SKM-1 (cell line): ENCODE measurements around the gene NSMF.
"Not testable (repeated sequence)": the region's sequence is repeated elsewhere in the genome, so short reads cannot be mapped to it uniquely, and the experiment has no call there.

Experiments
- DNase-seq: peaks from one replicate; lab custom pipeline; 2025; ENCODE audit not compliant: unreplicated experiment; lab: John Stamatoyannopoulos, UW

The NSMF gene

GRCh38 chr9:137416006-137416562, 43.0 kb downstream of the NSMF start:
- no peak for DNase-seq

DNA sequence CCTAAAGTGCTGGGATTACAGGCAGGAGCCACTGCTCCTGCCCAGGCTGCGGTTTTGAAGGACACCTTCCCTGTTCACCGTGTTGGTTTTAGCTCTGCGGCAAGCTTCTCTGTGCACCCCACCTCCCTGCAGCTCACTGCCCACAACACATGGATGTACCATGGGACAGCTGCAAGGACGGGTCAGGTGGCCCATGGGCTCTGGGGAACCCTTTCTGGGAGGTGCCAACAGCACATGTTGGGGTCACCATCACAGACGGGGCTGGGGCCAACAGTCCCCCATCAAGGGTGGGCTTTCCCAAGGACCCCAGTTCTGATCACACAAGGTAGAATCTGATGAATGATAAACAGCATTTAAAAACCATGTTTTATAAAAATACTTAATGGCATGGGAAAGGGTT, 43.7 kb downstream of the NSMF start:
- DNase-seq = no peak

- DNase-seq = no peak
These were observed 46.7 kb downstream of the NSMF start for GRCh38 chr9:137412431-137412830.

GRCh38 chr9:137411645-137412380, 47.3 kb downstream of the NSMF start:
- DNase-seq = peak; percentile 15

GRCh38 chr9:137411260-137411644, 47.9 kb downstream of the NSMF start:
- DNase-seq = no peak

- no peak for DNase-seq
These were observed 48.3 kb downstream of the NSMF start for GRCh38 chr9:137410891-137411249.

DNA sequence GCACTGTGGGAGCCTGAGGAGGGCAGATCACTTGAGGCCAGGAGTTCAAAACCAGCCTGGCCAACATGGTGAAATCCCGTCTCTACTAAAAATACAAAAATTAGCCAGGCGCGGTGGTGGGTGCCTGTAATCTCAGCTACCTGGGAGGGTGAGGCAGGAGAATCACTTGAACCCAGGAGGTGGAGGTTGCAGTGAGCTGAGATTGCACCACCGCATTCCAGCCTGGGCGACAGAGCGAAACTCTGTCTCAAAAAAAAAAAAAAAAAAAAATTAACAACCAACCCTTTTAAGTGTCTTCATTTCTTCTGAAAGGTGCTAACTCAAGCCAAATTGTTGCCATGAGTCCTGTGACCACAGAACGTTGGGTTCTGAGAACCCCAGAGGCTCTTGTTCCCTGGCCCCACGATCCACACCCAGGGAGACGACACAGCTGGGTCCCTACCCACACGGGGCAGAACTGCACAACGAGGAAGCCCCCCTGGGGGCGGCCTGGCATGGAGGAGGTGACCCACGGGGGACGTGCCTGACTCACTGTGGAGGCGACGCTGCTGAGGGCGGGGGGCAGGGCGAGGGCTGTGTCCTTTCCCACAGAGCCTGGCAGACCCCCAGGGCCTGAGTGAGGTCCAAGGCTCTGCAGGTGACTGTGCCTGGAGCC, 48.8 kb downstream of the NSMF start:
- DNase-seq = not testable (repeated sequence)

DNA sequence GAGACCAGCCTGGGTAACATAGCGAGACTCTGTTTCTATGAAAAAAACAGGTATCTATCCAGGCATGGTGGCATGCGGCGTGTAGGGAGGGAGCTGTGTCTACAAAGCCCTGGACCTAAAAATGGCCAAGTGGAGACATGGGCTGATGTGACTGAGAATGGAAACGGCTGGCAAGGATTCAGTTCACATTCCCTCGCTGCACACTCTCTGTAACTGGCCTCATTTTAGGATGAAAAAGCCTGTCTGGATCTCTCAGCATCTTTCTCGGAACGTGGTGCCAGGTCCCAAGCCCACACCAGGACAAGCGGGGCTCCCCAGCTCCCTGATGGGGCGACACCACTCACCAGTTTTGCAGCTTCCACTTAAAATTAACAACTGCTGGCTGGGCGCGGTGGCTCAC, 49.6 kb downstream of the NSMF start:
- no peak for DNase-seq

- no peak for DNase-seq
These were observed 50.3 kb downstream of the NSMF start for GRCh38 chr9:137408651-137409405.

GRCh38 chr9:137407590-137408300, 51.4 kb downstream of the NSMF start:
- no peak for DNase-seq

DNA sequence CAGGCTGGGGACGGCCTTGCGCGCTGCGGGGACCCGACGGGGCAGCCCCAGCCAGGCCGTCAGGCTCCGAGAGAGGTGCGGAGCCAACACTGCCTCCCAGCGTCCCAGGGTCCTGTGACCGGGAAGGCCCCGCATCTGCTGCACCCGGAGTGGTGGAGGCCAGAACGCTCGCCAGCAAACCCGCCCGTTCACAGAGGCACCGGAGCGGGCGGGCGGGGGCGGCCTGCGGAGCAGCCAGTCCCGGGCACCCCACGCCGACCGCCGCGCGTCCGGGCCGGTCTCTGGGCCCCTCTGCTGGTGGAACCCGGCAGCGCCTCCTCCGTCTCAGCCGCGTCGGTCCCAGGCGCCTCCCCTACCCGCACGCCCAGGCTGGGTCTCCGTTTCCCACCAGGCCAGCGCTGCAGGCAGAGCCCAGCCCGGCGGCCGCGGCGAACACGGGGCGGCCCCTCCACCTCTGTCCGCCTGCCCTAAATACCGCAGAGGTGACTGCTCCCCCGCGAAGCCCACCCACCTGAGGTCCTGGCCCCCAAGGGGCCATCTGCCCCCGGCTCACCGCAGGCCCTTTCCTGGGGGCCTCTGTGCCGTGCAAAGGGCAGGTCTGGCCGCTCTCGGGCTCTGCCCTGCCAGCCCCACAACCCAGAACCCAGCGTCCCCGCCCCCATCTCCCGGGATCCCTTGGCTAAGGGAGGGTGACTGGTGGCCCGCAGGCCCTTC, 52.1 kb downstream of the NSMF start:
- no peak for DNase-seq

GRCh38 chr9:137406085-137406760, 52.9 kb downstream of the NSMF start:
- DNase-seq = no peak

- no peak for DNase-seq
These were observed 53.5 kb downstream of the NSMF start for GRCh38 chr9:137405677-137406081.

- DNase-seq = no peak
These were observed 54.1 kb downstream of the NSMF start for GRCh38 chr9:137404961-137405567.

GRCh38 chr9:137403269-137403668, 55.9 kb downstream of the NSMF start:
- no peak for DNase-seq

GRCh38 chr9:137402746-137403145, 56.4 kb downstream of the NSMF start:
- DNase-seq = no peak

DNA sequence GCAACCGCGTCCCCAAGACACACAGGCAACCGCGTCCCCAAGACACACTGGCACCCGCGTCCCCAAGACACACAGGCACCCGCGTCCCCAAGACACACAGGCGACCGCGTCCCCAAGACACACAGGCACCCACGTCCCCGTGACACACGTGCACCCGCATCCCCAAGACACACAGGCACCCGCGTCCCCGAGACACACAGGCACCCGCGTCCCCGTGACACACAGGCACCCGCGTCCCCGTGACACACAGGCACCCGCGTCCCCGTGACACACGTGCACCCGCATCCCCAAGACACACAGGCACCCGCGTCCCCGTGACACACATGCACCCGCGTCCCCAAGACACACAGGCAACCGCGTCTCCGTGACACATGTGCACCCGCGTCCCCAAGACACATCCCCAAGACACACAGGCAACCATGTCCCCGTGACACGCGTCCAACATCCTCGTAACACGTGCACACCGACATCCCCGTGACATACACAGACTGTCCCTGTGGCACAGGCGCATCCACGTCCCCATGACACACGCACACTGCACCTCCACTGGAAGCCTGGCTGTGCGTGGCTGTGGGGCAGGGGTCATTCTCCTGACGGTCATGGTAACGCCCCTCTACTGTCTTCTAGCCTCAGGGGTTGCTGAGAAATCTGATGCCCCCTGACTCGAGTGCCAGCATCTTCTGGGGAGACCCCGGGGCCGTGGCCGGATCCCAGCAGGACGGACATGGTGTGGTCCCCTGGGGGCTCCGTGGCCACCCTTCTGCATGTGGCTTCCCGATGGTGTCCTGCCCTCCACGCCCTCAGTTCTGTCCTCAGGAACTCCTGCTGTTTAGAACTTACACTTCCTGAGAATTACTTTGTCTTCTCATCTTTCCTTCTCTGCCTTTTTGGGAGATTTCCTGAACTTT, 60.3 kb downstream of the NSMF start:
- no peak for DNase-seq

- DNase-seq = no peak
These were observed 61.3 kb downstream of the NSMF start for GRCh38 chr9:137397675-137398423.
